Keratinocyte (primary cell): Measurements from ENCODE around the gene TSPEAR. TPM values are rescaled to one million over a fixed set of nuclear protein-coding genes. Genes with fewer than 3 reads are reported as not detected.

Experiments used
- DNase-seq: peaks from one replicate; pipeline ENCODE4 v3.0.0-alpha.2; 2011; ENCODE audit warnings: low read depth, missing footprints, low spot score
- FAIRE-seq: peaks from 2 replicates; lab custom pipeline; 2011; peaks lifted over from hg19 to GRCh38; lab: Jason Lieb, UNC
- H2AFZ ChIP-seq: 2 replicates; pipeline ENCODE4 v1.6.0; 2012; ENCODE audit warnings: low read length, control low read depth, inconsistent platforms; ENCODE audit not compliant: control insufficient read depth
- H3K27ac ChIP-seq: 2 replicates; pipeline ENCODE4 v1.5.1; 2011; ENCODE audit warnings: low read length; ENCODE audit not compliant: control insufficient read depth, insufficient read depth
- H3K27me3 ChIP-seq: 3 replicates; pipeline ENCODE4 v1.6.0; 2011; ENCODE audit warnings: low read length; ENCODE audit not compliant: control insufficient read depth, insufficient read depth; ENCODE audit errors: extremely low read depth
- H3K36me3 ChIP-seq, 2 experiments: 2 replicates in 1 of 2; 3 replicates in 1 of 2; pipeline ENCODE4 v1.5.1; 2011; ENCODE audit warnings: low read length in 2 of 2, mild to moderate bottlenecking in 1 of 2; ENCODE audit not compliant: control insufficient read depth in 2 of 2, insufficient read depth in 2 of 2; ENCODE audit errors: extremely low read depth in 1 of 2
- H3K4me1 ChIP-seq: 3 replicates; pipeline ENCODE4 v1.5.1; 2011; ENCODE audit warnings: low read length; ENCODE audit not compliant: control insufficient read depth, insufficient read depth; ENCODE audit errors: extremely low read depth
- H3K4me2 ChIP-seq: 3 replicates; pipeline ENCODE4 v1.6.0; 2011; ENCODE audit warnings: low read depth, low read length; ENCODE audit not compliant: control insufficient read depth, insufficient read depth; ENCODE audit errors: extremely low read depth
- H3K4me3 ChIP-seq, 3 experiments: fragments of 200-600 bp in 1 of 3; sonication (generic) in 1 of 3; 2 replicates in 2 of 3; 3 replicates in 1 of 3; pipeline ENCODE4 v1.5.1; 2011 to 2016; ENCODE audit warnings: low read length in 3 of 3, mild to moderate bottlenecking in 3 of 3, control low read depth in 2 of 3, inconsistent platforms in 1 of 3, low read depth in 1 of 3, mixed read lengths in 1 of 3, mixed run types in 1 of 3, moderate library complexity in 1 of 3; ENCODE audit not compliant: control insufficient read depth in 2 of 3, insufficient read depth in 2 of 3; ENCODE audit errors: extremely low read depth in 1 of 3
- H3K79me2 ChIP-seq: 2 replicates; pipeline ENCODE4 v1.6.0; 2012; ENCODE audit warnings: low read length; ENCODE audit not compliant: control insufficient read depth, insufficient read depth
- H3K9ac ChIP-seq: 3 replicates; pipeline ENCODE4 v1.6.0; 2011; ENCODE audit warnings: low read length; ENCODE audit not compliant: control insufficient read depth, insufficient read depth; ENCODE audit errors: extremely low read depth
- H3K9me1 ChIP-seq: 3 replicates; pipeline ENCODE4 v1.6.0; 2011; ENCODE audit warnings: low read length; ENCODE audit not compliant: control insufficient read depth, insufficient read depth; ENCODE audit errors: extremely low read depth
- H3K9me3 ChIP-seq: 2 replicates; pipeline ENCODE4 v1.5.1; 2012; ENCODE audit warnings: low read depth, low read length; ENCODE audit not compliant: control insufficient read depth
- H4K20me1 ChIP-seq: 3 replicates; pipeline ENCODE4 v1.6.0; 2011; ENCODE audit warnings: low read length; ENCODE audit not compliant: control insufficient read depth, insufficient read depth; ENCODE audit errors: extremely low read depth
- CTCF ChIP-seq, 3 experiments: IDR thresholded peaks in 1 of 3; conservative IDR thresholded peaks in 1 of 3; optimal IDR thresholded peaks in 1 of 3; 2 replicates in 2 of 3; 3 replicates in 1 of 3; pipeline versions ENCODE3 to v1.5.1; 2011; ENCODE audit warnings: low read length in 3 of 3, mild to moderate bottlenecking in 3 of 3, moderate library complexity in 2 of 3, control low read depth in 1 of 3, inconsistent platforms in 1 of 3; ENCODE audit not compliant: insufficient read depth in 2 of 3; ENCODE audit errors: extremely low read depth in 1 of 3
- EZH2 ChIP-seq: IDR thresholded peaks from one replicate; pipeline ENCODE4 v1.6.1; 2012; ENCODE audit warnings: inconsistent platforms, mild to moderate bottlenecking, low read length, moderate library complexity
- dilution Hi-C: fragments of 300-500 bp; cut with MboI; formaldehyde crosslinking; loops from one replicate; pipeline ENCODE4 v1.7.0; 2020; ENCODE audit warnings: low sequenced_read_pairs; ENCODE audit not compliant: extremely low pct_ligation_motif_present
- polyA plus RNA-seq, 5 experiments: library from polyadenylated mRNA; depleted of rRNA in 3 of 5; stranded (reverse) in 3 of 5; stranded (forward) in 1 of 5; unstranded in 1 of 5; fragments of >200 nt; gene quantifications; 1 replicate in 1 of 5; 2 replicates in 3 of 5; 3 replicates in 1 of 5; pipeline versions ENCODE4 v1.2.1 to v1.2.3, GENCODE V29; 2011 to 2012; ENCODE audit warnings: missing spikeins in 2 of 5, low read depth in 1 of 5, low replicate concordance in 1 of 5

TSPEAR gene
- polyA plus RNA-seq, 1 donor (not counting 4 experiments of a cell fraction or from before 2014, with no cell fraction given), result 0.12 TPM

- no peak overlapping the region for H2AFZ ChIP-seq
- DNase-seq (no peak), FAIRE-seq (no peak)
- no peaks in the 10 kb centered on the region for H3K9me1 ChIP-seq
- dilution Hi-C loops, result no loop called here
- peak overlapping the region; percentile 56 for H3K4me2 ChIP-seq
- H3K27ac ChIP-seq, result no peak overlapping the region
- H3K4me3 ChIP-seq, result no peak overlapping the region
- H3K27me3 ChIP-seq, result peaks cover 19% of the 10 kb centered on the region
- no peaks in the 10 kb centered on the region for H3K79me2 ChIP-seq
- peaks cover 7% of the 10 kb centered on the region for H3K9me3 ChIP-seq
- TF ChIP-seq EZH2 (no peak), CTCF (optimal IDR thresholded peaks at IDR 0.05 in 1 of 3, IDR thresholded peaks at IDR 0.05 in 1 of 3, conservative IDR thresholded peaks at IDR 0.05 in 1 of 3; ENCODE audit: extremely low read depth in 1 of 3, insufficient read depth in 2 of 3, low read length in 3 of 3) (no peak)
- H3K4me1 ChIP-seq, result peaks cover 7% of the 10 kb centered on the region
- H4K20me1 ChIP-seq, result no peaks in the 10 kb centered on the region
- H3K9ac ChIP-seq, result no peak overlapping the region
- H3K36me3 ChIP-seq, result no peaks in the 10 kb centered on the region
These were observed 94.8 kb downstream of the TSPEAR start for GRCh38 chr21:44616591-44616926.

GRCh38 chr21:44615911-44616590, 95.3 kb downstream of the TSPEAR start:
- Histone ChIP-seq H3K9me3 (peaks cover 9% of the 10 kb centered on the region), H3K9me1 (no peaks in the 10 kb centered on the region), H3K79me2 (no peaks in the 10 kb centered on the region), H3K36me3 (no peaks in the 10 kb centered on the region), H3K4me2 (peak overlapping the region; percentile 56), H4K20me1 (no peaks in the 10 kb centered on the region), H3K4me1 (peaks cover 7% of the 10 kb centered on the region), H3K4me3 (no peak overlapping the region), H3K27ac (no peak overlapping the region), H3K27me3 (peaks cover 19% of the 10 kb centered on the region), H2AFZ (no peak overlapping the region), H3K9ac (no peak overlapping the region)
- dilution Hi-C loops, result no loop called here
- no peak for DNase-seq
- no peak for FAIRE-seq
- TF ChIP-seq EZH2, result no peak
- TF ChIP-seq CTCF (optimal IDR thresholded peaks at IDR 0.05 in 1 of 3, IDR thresholded peaks at IDR 0.05 in 1 of 3, conservative IDR thresholded peaks at IDR 0.05 in 1 of 3; ENCODE audit: extremely low read depth in 1 of 3, insufficient read depth in 2 of 3, low read length in 3 of 3), result no peak
